Measurements from ENCODE around the gene MEDAG. TPM values are rescaled to one million over a fixed set of nuclear protein-coding genes. Genes with fewer than 3 reads are reported as not detected.

The MEDAG gene
- total RNA-seq, 1 donor from 2014 or later, result not detected

GRCh38 chr13:30907121-30907861, 1.2 kb downstream of the MEDAG start:
- Mint-ChIP-seq H3K27ac (peak overlapping the region; percentile 33), H3K4me1 (peaks cover 20% of the 10 kb centered on the region), H3K36me3 (no peaks in the 10 kb centered on the region), H3K27me3 (ENCODE audit: insufficient read depth, low read depth) (peaks cover 28% of the 10 kb centered on the region), H3K4me3 (peak overlapping the region; percentile 70), H3K9me3 (peaks cover 2% of the 10 kb centered on the region)
- no peaks in the 10 kb centered on the region for H3K9me3 ChIP-seq (ENCODE audit: low read depth)
- peak overlapping the region; percentile 43 for H2AFZ ChIP-seq (replicated peaks)
- no peak for DNase-seq (ENCODE audit: low spot score)
- no peak overlapping the region for H3K27ac ChIP-seq
- H3K27me3 ChIP-seq, result no peaks in the 10 kb centered on the region
- H3K4me3 ChIP-seq, result no peak overlapping the region
- no peaks in the 10 kb centered on the region for H3K4me1 ChIP-seq
- no peak overlapping the region for H3K9ac ChIP-seq
- H4K20me1 ChIP-seq (ENCODE audit: low read depth), result no peaks in the 10 kb centered on the region
- no peak overlapping the region for H3K4me2 ChIP-seq
- H3K79me2 ChIP-seq (ENCODE audit: low read depth), result no peaks in the 10 kb centered on the region
- H3K36me3 ChIP-seq, result no peaks in the 10 kb centered on the region
- TF ChIP-seq CTCF (IDR thresholded peaks at IDR 0.05) (no peak), EZH2phosphoT487 (IDR thresholded peaks at IDR 0.05) (no peak), EZH2 (IDR thresholded peaks at IDR 0.05) (no peak)
- no peaks in the 10 kb centered on the region for H3F3A ChIP-seq (ENCODE audit: low read depth)

GRCh38 chr13:30908416-30908980, 2.4 kb downstream of the MEDAG start:
- no peak overlapping the region for H3K9ac ChIP-seq
- Mint-ChIP-seq H3K4me3 (no peak overlapping the region), H3K27ac (no peak overlapping the region), H3K4me1 (peaks cover 20% of the 10 kb centered on the region), H3K9me3 (peaks cover 2% of the 10 kb centered on the region), H3K27me3 (ENCODE audit: insufficient read depth, low read depth) (peaks cover 28% of the 10 kb centered on the region), H3K36me3 (no peaks in the 10 kb centered on the region)
- H3K9me3 ChIP-seq (ENCODE audit: low read depth), result no peaks in the 10 kb centered on the region
- no peak overlapping the region for H3K4me3 ChIP-seq
- no peaks in the 10 kb centered on the region for H3K27me3 ChIP-seq
- no peak overlapping the region for H3K4me2 ChIP-seq
- no peaks in the 10 kb centered on the region for H3K79me2 ChIP-seq (ENCODE audit: low read depth)
- no peaks in the 10 kb centered on the region for H3K36me3 ChIP-seq
- H3K4me1 ChIP-seq, result no peaks in the 10 kb centered on the region
- DNase-seq (ENCODE audit: low spot score), result no peak
- no peaks in the 10 kb centered on the region for H4K20me1 ChIP-seq (ENCODE audit: low read depth)
- TF ChIP-seq EZH2 (IDR thresholded peaks at IDR 0.05) (no peak), CTCF (IDR thresholded peaks at IDR 0.05) (no peak), EZH2phosphoT487 (IDR thresholded peaks at IDR 0.05) (no peak)
- H3K27ac ChIP-seq, result no peak overlapping the region
- H3F3A ChIP-seq (ENCODE audit: low read depth), result no peaks in the 10 kb centered on the region
- H2AFZ ChIP-seq (replicated peaks), result no peak overlapping the region

GRCh38 chr13:30910676-30911075, 4.6 kb downstream of the MEDAG start:
- no peaks in the 10 kb centered on the region for H3K9me3 ChIP-seq (ENCODE audit: low read depth)
- H3K27ac Mint-ChIP-seq, result no peak overlapping the region
- H3K27me3 ChIP-seq, result no peaks in the 10 kb centered on the region
- H3K4me1 ChIP-seq, result no peaks in the 10 kb centered on the region
- H3K36me3 Mint-ChIP-seq, result no peaks in the 10 kb centered on the region
- no peaks in the 10 kb centered on the region for H3K79me2 ChIP-seq (ENCODE audit: low read depth)
- H3K27ac ChIP-seq, result no peak overlapping the region
- no peak overlapping the region for H3K9ac ChIP-seq
- peaks cover 17% of the 10 kb centered on the region for H3K4me1 Mint-ChIP-seq
- H3K4me2 ChIP-seq, result no peak overlapping the region
- H3K27me3 Mint-ChIP-seq (ENCODE audit: insufficient read depth, low read depth), result peaks cover 16% of the 10 kb centered on the region
- no peak overlapping the region for H3K4me3 Mint-ChIP-seq
- TF ChIP-seq EZH2 (IDR thresholded peaks at IDR 0.05), result no peak
- TF ChIP-seq CTCF (IDR thresholded peaks at IDR 0.05), result no peak
- no peak for TF ChIP-seq EZH2phosphoT487 (IDR thresholded peaks at IDR 0.05)
- no peak for DNase-seq (ENCODE audit: low spot score)
- peaks cover 2% of the 10 kb centered on the region for H3K9me3 Mint-ChIP-seq
- H4K20me1 ChIP-seq (ENCODE audit: low read depth), result no peaks in the 10 kb centered on the region
- no peaks in the 10 kb centered on the region for H3K36me3 ChIP-seq
- no peaks in the 10 kb centered on the region for H3F3A ChIP-seq (ENCODE audit: low read depth)
- H3K4me3 ChIP-seq, result no peak overlapping the region
- no peak overlapping the region for H2AFZ ChIP-seq (replicated peaks)
